Kasumi-1 (cell line): Measurements from ENCODE around the gene TCEAL9.
"Not testable (repeated sequence)": the region's sequence is repeated elsewhere in the genome, so short reads cannot be mapped to it uniquely, and the experiment has no call there.

Experiments
- DNase-seq, 2 experiments: peaks; one replicate each; lab custom pipeline; 2025; lab: John Stamatoyannopoulos, UW

Gene TCEAL9

DNA sequence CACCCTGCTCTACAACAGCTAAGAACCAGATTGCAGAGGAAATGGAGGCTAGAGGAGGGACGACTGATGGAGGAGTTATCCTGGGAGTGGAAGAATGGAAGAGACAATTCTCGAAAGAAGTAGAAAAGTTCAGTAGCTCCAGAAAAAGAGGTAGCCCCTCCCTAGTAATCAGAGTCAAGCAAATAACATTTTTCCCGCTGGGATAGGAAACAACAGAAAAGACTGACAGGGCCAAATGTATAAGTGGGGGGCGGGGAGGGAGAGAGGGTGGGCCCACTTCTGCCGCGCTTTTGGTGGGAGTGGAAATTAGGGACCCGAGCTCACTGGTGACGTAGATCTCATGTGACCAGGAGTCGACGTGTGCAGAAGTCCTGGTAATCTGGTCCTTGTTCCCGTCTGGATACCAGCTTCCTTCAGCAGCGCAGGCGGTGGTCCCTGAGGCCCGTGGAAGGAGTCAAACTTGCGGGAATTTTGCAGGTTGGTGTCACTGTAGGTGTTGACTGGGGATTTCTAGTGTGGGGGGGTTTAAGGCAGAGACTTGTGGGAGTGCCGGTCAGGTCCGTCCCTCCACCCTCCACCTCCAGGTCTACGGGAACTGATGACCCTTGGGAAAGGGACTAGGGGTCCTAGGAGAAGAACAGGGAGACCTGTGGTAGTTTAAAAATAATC, at the start of gene TCEAL9:
Gene TCEAL9 (plus strand): TSS at position 377 of the 669 bp plus-strand sequence. CDS start 1,179 bp downstream, outside the sequence.
- no peak for DNase-seq

DNA sequence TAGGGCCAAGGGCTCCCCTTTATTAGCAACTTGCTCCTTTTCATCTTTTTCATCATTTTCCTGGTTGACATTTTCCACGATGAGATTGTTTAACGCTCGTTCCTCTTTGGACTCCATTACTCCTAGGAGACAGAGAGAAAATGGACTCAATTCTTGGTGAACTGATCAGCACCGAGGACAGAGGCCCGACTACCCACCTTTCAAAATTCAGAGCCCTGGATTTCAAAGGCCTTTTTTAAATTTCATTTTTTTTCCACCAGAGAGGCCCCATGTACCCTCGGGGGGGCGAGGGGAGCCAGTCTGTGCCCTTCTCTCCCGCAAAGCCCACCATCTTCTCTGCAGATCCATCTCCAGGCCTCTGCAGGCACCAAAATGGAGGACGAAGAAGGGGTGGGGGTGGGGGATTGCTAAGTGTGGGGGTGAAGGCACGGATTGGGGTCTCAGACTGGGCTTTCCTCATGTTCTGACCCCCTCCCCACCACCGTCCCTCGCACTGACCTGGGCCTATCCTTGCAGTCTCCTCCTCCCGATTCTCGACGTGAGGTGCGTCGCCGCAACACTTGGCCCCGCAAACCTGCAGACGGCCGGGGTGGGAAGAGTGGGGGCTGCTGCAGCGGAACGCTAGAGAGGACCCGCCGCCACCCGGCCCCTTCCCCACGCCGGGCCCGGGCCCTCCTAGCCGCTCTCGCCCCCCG, 46.3 kb upstream of the TCEAL9 start:
- no peak for DNase-seq

GRCh38 chrX:103310555-103311398, 45.5 kb upstream of the TCEAL9 start, which contains the start of gene BEX2:
BEX2 (minus strand) TSS chrX:103310990; CDS start chrX:103309976, 1,014 bp downstream.
- DNase-seq = no peak

DNA sequence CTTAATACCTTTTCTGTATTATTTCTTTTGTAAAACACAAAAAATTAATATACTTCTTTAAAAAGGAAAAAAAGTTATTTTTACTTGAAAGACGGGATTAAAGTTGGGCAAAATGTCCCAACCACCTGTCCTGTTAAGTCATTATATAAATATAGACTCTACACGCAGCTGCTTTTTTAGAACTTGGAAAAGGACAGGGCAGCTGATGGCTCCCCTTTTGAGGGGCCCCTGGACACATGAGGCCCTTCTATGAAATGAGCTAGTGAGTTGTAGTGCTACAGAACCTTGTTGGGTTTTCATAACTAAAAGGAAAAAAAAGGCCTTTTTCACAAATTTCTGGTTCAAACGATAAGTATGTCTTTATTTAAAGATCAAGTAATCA, 44.9 kb upstream of the TCEAL9 start:
- DNase-seq = no peak

DNA sequence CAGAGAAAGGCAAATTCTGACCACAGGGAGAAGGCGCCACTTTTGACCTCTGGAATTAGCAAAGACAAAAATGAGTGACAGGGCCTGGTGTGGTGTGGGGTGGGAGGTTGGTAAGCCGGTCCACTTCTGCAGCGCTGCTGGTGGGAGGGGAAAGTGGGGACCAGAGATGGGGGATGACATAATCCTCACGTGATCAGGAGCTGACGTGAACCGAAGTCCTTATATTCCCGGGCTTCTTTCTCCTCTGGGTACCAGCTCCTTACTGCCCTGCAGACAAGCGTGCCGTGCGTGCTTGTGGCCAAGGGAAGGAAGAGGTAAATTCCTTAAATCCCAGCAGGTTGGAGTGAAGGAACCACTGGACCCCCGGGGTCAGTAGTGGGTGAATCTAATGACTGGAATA, 26.3 kb upstream of the TCEAL9 start, which contains the start of gene TCEAL7:
Gene TCEAL7 (plus strand): TSS at position 249 of the 400 bp plus-strand sequence. CDS start 1,165 bp downstream, outside the sequence.
- no peak for DNase-seq

- DNase-seq = no peak
Measured at GRCh38 chrX:103330681-103331288, 25.5 kb upstream of the TCEAL9 start.

DNA sequence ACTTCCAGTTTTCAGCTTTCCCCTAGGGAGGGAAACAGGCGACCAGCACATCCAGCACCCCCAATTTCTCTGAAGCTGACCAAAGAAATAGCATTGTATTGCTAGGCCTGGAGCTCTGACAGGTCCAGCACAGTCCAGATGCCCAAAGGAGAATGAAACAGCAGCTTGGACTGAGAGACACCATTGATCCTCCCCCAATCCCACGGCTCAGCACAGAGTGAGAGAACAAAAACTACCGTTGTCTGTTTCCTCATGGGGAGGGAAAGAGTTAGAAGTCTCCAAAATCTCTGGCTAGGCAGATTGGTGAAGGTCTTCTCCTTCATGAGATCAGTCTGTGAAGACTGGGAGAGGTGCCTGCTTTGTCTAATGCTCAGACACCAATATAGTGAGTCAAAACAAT, 17.6 kb upstream of the TCEAL9 start:
- no peak for DNase-seq

- peak; percentile 1 to 20 for DNase-seq
Measured at GRCh38 chrX:103343105-103343504, 13.2 kb upstream of the TCEAL9 start.

GRCh38 chrX:103344606-103345005, 11.7 kb upstream of the TCEAL9 start:
- no peak for DNase-seq

- DNase-seq = no peak
Measured at GRCh38 chrX:103347682-103348397, 8.5 kb upstream of the TCEAL9 start.

GRCh38 chrX:103356858-103357257, 552 bp downstream of the TCEAL9 start:
- no peak for DNase-seq

DNA sequence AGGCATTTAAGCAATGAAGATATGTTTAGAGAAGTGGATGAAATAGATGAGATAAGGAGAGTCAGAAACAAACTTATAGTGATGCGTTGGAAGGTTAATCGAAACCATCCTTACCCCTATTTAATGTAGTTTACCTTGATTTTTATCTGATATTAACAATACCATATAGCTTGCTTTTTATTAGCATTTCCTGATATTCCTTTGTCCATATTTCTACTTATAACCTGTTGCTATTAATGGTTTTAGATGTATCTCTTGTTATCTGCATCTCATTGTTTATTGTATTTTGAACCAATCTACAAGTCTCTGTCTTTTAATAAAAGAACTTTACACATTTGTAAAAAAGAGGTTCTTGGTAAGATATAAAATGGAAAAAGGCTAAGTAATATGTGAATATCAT, 1.6 kb downstream of the TCEAL9 start:
- no peak for DNase-seq

GRCh38 chrX:103359605-103360004, 3.3 kb downstream of the TCEAL9 start:
- DNase-seq = not testable (repeated sequence)

GRCh38 chrX:103360092-103360491, 3.8 kb downstream of the TCEAL9 start:
- no peak for DNase-seq

- DNase-seq = no peak
Measured at GRCh38 chrX:103360916-103361315, 4.6 kb downstream of the TCEAL9 start.

- DNase-seq = no peak
Measured at GRCh38 chrX:103361798-103362197, 5.5 kb downstream of the TCEAL9 start.

GRCh38 chrX:103362474-103362873, 6.2 kb downstream of the TCEAL9 start:
- no peak for DNase-seq

GRCh38 chrX:103363046-103363445, 6.7 kb downstream of the TCEAL9 start:
- DNase-seq = no peak

- no peak for DNase-seq
Measured at GRCh38 chrX:103367502-103367901, 11.2 kb downstream of the TCEAL9 start.

DNA sequence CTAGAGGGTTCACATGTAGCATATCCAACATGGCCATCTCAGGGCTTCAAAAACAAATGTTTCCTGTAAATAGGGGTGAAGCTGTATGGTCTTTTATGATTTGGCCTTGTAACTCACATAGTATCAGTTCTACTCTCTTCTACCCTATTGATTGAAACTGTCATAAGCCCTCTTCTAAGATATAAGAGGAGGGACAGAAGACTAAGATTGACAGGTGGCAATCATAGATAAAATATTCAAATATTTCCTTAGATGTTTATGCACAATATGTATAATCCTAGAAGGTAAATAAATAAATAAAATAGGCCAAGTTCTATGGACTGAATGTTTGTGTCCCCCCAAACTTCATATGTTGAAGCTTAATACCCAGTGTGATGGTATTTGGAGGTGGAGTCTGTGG, 13.2 kb downstream of the TCEAL9 start:
- DNase-seq = no peak

GRCh38 chrX:103372886-103373285, 16.6 kb downstream of the TCEAL9 start:
- no peak for DNase-seq
